A549 (cell line): ENCODE results near the gene RSPH9. TPM values are rescaled to one million over a fixed set of nuclear protein-coding genes. Genes with fewer than 3 reads are reported as not detected.

Source experiments
- ATAC-seq, 2 experiments: fragments of 200-7000 bp in 1 of 2; fragments of >200 bp in 1 of 2; cut with Nextera tagmentation in 1 of 2; cut with Tn5 transposase in 1 of 2; 3 replicates each; pipeline versions ENCODE4 v1.8.0 to v1.9.1; 2018 to 2020; ENCODE audit warnings: mild to moderate bottlenecking in 1 of 2, moderate library complexity in 1 of 2
- CTCF ChIA-PET: fragments of 300-600 bp; sonication (Branson Sonifier 250); formaldehyde crosslinking; extraction: SDS; loops from one replicate; lab custom pipeline; 2021; ENCODE audit warnings: antibody characterized with exemption, inconsistent platforms; lab: Yijun Ruan, JAX
- POLR2A ChIA-PET: fragments of 350-600 bp; formaldehyde crosslinking; extraction: SDS; loops from one replicate; lab custom pipeline; 2021; ENCODE audit warnings: antibody characterized with exemption, inconsistent platforms; lab: Yijun Ruan, JAX
- DNase-seq, 2 experiments: peaks; one replicate each; pipeline versions ENCODE4 v3.0.0 to v3.0.0-alpha.2; 2011 to 2016; ENCODE audit warnings: low read depth in 1 of 2, low spot score in 1 of 2
- FAIRE-seq: peaks from 2 replicates; lab custom pipeline; 2011; peaks lifted over from hg19 to GRCh38; lab: Jason Lieb, UNC
- H3K27ac ChIP-seq, 2 experiments: fragments of >200 bp; sonication (Bioruptor Twin); formaldehyde crosslinking; 3 replicates each; pipeline ENCODE4 v1.5.1; 2016 to 2017
- H3K4me1 ChIP-seq: fragments of >200 bp; sonication (Bioruptor Twin); formaldehyde crosslinking; 3 replicates; pipeline ENCODE4 v1.6.1; 2016
- H3K4me2 ChIP-seq: fragments of >200 bp; sonication (Bioruptor Twin); formaldehyde crosslinking; 3 replicates; pipeline ENCODE4 v1.6.1; 2016
- H3K4me3 ChIP-seq: fragments of >200 bp; sonication (Bioruptor Twin); formaldehyde crosslinking; 3 replicates; pipeline ENCODE4 v1.5.1; 2016
- H3K9me3 ChIP-seq: fragments of >200 bp; sonication (Bioruptor Twin); formaldehyde crosslinking; 3 replicates; pipeline ENCODE4 v1.6.1; 2016
- BHLHE40 ChIP-seq: IDR thresholded peaks from 2 replicates; pipeline ENCODE4 v1.6.1; 2012; ENCODE audit warnings: low read depth, low read length, inconsistent platforms
- CBX2 ChIP-seq: fragments of 200-600 bp; sonication (generic); IDR thresholded peaks from 2 replicates; pipeline ENCODE4 v1.6.1; 2016; ENCODE audit warnings: low read depth, mild to moderate bottlenecking, borderline replicate concordance
- CEBPB ChIP-seq, 2 experiments: fragments of >200 bp in 1 of 2; sonication (Bioruptor Twin) in 1 of 2; formaldehyde crosslinking in 1 of 2; IDR thresholded peaks; 2 replicates each; pipeline ENCODE4 v1.6.1; 2012 to 2016
- CHD2 ChIP-seq: fragments of 150-350 bp; IDR thresholded peaks from 2 replicates; pipeline ENCODE4 v1.6.1; 2014; ENCODE audit warnings: low read length; ENCODE audit not compliant: partially characterized antibody
- CHD4 ChIP-seq: fragments of 200-600 bp; sonication (generic); IDR thresholded peaks from 2 replicates; pipeline ENCODE4 v1.6.1; 2016; ENCODE audit warnings: antibody characterized with exemption, mild to moderate bottlenecking, borderline replicate concordance
- EHF ChIP-seq: fragments of 250-450 bp; sonication (Bioruptor Pico); IDR thresholded peaks from 2 replicates; pipeline ENCODE4 v1.5.0; 2020; ENCODE audit warnings: mild to moderate bottlenecking
- EHMT2 ChIP-seq: fragments of 200-600 bp; sonication (generic); IDR thresholded peaks from 2 replicates; pipeline ENCODE4 v1.6.1; 2016; ENCODE audit warnings: antibody characterized with exemption, low read depth, mild to moderate bottlenecking, moderate library complexity
- EP300 ChIP-seq, 2 experiments: fragments of >200 bp; sonication (Bioruptor Twin); formaldehyde crosslinking; IDR thresholded peaks; 2 replicates in 1 of 2; 3 replicates in 1 of 2; pipeline ENCODE4 v1.6.1; 2016 to 2017
- ESRRA ChIP-seq: fragments of 150-350 bp; IDR thresholded peaks from 2 replicates; pipeline ENCODE4 v1.6.1; 2014; ENCODE audit warnings: mild to moderate bottlenecking, low read length, borderline replicate concordance
- FOSL2 ChIP-seq, 2 experiments: fragments of 450-650 bp in 1 of 2; fragments of >200 bp in 1 of 2; sonication (Bioruptor Twin) in 1 of 2; formaldehyde crosslinking; IDR thresholded peaks; 2 replicates each; pipeline versions ENCODE4 v1.5.0 to v1.6.1; 2016 to 2020; ENCODE audit warnings: mild to moderate bottlenecking in 1 of 2, moderate library complexity in 1 of 2
- HEYL ChIP-seq: fragments of 250-450 bp; sonication (Bioruptor Pico); IDR thresholded peaks from 2 replicates; pipeline ENCODE4 v1.8.0; 2021; ENCODE audit warnings: mild to moderate bottlenecking, moderate library complexity
- HOXA7 ChIP-seq: fragments of 250-450 bp; sonication (Bioruptor Pico); IDR thresholded peaks from 2 replicates; pipeline ENCODE4 v1.5.0; 2020; ENCODE audit warnings: mild to moderate bottlenecking, moderate library complexity
- HOXB13 ChIP-seq: fragments of 250-450 bp; sonication (Bioruptor Pico); IDR thresholded peaks from 2 replicates; pipeline ENCODE4 v1.5.0; 2020; ENCODE audit warnings: low read depth, mild to moderate bottlenecking, moderate library complexity
- HOXB5 ChIP-seq: fragments of 250-450 bp; sonication (Bioruptor Pico); IDR thresholded peaks from 2 replicates; pipeline ENCODE4 v1.5.0; 2020; ENCODE audit warnings: mild to moderate bottlenecking, moderate library complexity
- JUNB ChIP-seq: fragments of >200 bp; sonication (Bioruptor Twin); formaldehyde crosslinking; IDR thresholded peaks from 2 replicates; pipeline ENCODE4 v1.6.1; 2016
- MAX ChIP-seq: IDR thresholded peaks from 2 replicates; pipeline ENCODE4 v1.6.1; 2012
- MAZ ChIP-seq: fragments of 150-350 bp; IDR thresholded peaks from 2 replicates; pipeline ENCODE4 v1.6.1; 2014; ENCODE audit warnings: antibody characterized with exemption, low read depth, low read length, borderline replicate concordance
- MYC ChIP-seq: IDR thresholded peaks from 2 replicates; pipeline ENCODE4 v1.6.1; 2012; ENCODE audit warnings: mild to moderate bottlenecking, inconsistent platforms, low read length, improper control_type of control experiment, borderline replicate concordance
- NPAS2 ChIP-seq: fragments of 250-450 bp; sonication (Bioruptor Pico); IDR thresholded peaks from 2 replicates; pipeline ENCODE4 v1.8.0; 2022; ENCODE audit warnings: mild to moderate bottlenecking, moderate library complexity, borderline replicate concordance
- NR3C1 ChIP-seq: fragments of >200 bp; sonication (Bioruptor Twin); formaldehyde crosslinking; IDR thresholded peaks from 3 replicates; pipeline ENCODE4 v1.6.1; 2017
- PHF8 ChIP-seq: fragments of 200-600 bp; sonication (generic); IDR thresholded peaks from 2 replicates; pipeline ENCODE4 v1.6.1; 2016; ENCODE audit warnings: low read depth, mild to moderate bottlenecking, antibody characterized with exemption, moderate library complexity, borderline replicate concordance
- POLR2A ChIP-seq: IDR thresholded peaks from 2 replicates; pipeline ENCODE4 v1.6.1; 2012; ENCODE audit warnings: mild to moderate bottlenecking, low read length
- RAD21 ChIP-seq, 2 experiments: fragments of >200 bp in 1 of 2; sonication (Bioruptor Twin) in 1 of 2; formaldehyde crosslinking in 1 of 2; IDR thresholded peaks in 1 of 2; conservative IDR thresholded peaks in 1 of 2; 2 replicates in 1 of 2; 3 replicates in 1 of 2; pipeline ENCODE4 v1.6.1; 2012 to 2018; ENCODE audit warnings: inconsistent platforms in 1 of 2
- RCOR1 ChIP-seq: fragments of 150-350 bp; IDR thresholded peaks from 2 replicates; pipeline ENCODE4 v1.6.1; 2014; ENCODE audit warnings: antibody characterized with exemption, low read length, low read depth
- RFX5 ChIP-seq: fragments of 450-650 bp; IDR thresholded peaks from 2 replicates; pipeline ENCODE4 v1.7.1; 2014; ENCODE audit warnings: antibody characterized with exemption, mild to moderate bottlenecking, moderate library complexity
- RNF2 ChIP-seq: fragments of 200-600 bp; sonication (generic); IDR thresholded peaks from 2 replicates; pipeline ENCODE4 v1.6.1; 2016; ENCODE audit warnings: low read depth, mild to moderate bottlenecking, antibody characterized with exemption, moderate library complexity, borderline replicate concordance
- SREBF2 ChIP-seq: fragments of 450-650 bp; IDR thresholded peaks from 2 replicates; pipeline ENCODE4 v1.6.1; 2014; ENCODE audit warnings: mild to moderate bottlenecking, moderate library complexity
- TFCP2L1 ChIP-seq: fragments of 250-450 bp; sonication (Bioruptor Pico); IDR thresholded peaks from 2 replicates; pipeline ENCODE4 v1.5.0; 2021; ENCODE audit warnings: mild to moderate bottlenecking
- TP53 ChIP-seq: fragments of 250-450 bp; sonication (Bioruptor Pico); IDR thresholded peaks from 2 replicates; pipeline ENCODE4 v1.5.0; 2021; ENCODE audit warnings: mild to moderate bottlenecking, moderate library complexity
- ZC3H11A ChIP-seq: fragments of 450-650 bp; IDR thresholded peaks from 2 replicates; pipeline ENCODE4 v1.6.1; 2014; ENCODE audit warnings: antibody characterized with exemption, mild to moderate bottlenecking
- ZNF302 ChIP-seq: fragments of 250-450 bp; sonication (Bioruptor Pico); IDR thresholded peaks from 2 replicates; pipeline ENCODE4 v1.9.0; 2021; ENCODE audit warnings: inconsistent platforms, mild to moderate bottlenecking, moderate library complexity
- WGBS: methylation state at CpG from one replicate; pipeline ENCODE4 v1.1.6; 2017; ENCODE audit errors: missing lambda C conversion rate; 5-methylcytosine and 5-hydroxymethylcytosine counted together
- polyA plus RNA-seq, 4 experiments: library from polyadenylated mRNA; depleted of rRNA in 3 of 4; stranded (reverse); fragments of >200 nt; fragmentation: RNase III in 1 of 4; extraction: RNeasy Plus Mini Kit Qiagen cat#74134 plus additional on column Dnase treatment in 1 of 4; gene quantifications; 2 replicates in 3 of 4; 3 replicates in 1 of 4; pipeline ENCODE4 v1.2.3, GENCODE V29; 2011 to 2017
- TF ChIP-seq, protein P1 (sequence below): IDR thresholded peaks from 2 replicates; pipeline ENCODE4 v1.6.1; 2012; ENCODE audit warnings: low read depth, borderline replicate concordance

The RSPH9 gene
- polyA plus RNA-seq, 2 of the 4 experiments (the other 2 are of a cell fraction) = 0.14 to 0.18 TPM

- no peak for TF ChIP-seq RNF2
- TF ChIP-seq TFCP2L1 = no peak
- TF ChIP-seq, protein P1, sequence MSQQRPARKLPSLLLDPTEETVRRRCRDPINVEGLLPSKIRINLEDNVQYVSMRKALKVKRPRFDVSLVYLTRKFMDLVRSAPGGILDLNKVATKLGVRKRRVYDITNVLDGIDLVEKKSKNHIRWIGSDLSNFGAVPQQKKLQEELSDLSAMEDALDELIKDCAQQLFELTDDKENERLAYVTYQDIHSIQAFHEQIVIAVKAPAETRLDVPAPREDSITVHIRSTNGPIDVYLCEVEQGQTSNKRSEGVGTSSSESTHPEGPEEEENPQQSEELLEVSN = no peak
- TF ChIP-seq CBX2 = no peak
- no peak for TF ChIP-seq MAX
- TF ChIP-seq PHF8 = no peak
Measured at GRCh38 chr6:43676962-43677606, 32.2 kb downstream of the RSPH9 start (continued).

GRCh38 chr6:43677759-43678158, 32.9 kb downstream of the RSPH9 start:
- Histone ChIP-seq H3K4me2 (no peak overlapping the region), H3K4me1 (no peaks in the 10 kb centered on the region), H3K4me3 (no peak overlapping the region), H3K9me3 (no peaks in the 10 kb centered on the region), H3K27ac (no peak overlapping the region)
- FAIRE-seq (no peak), ATAC-seq (no peak), DNase-seq (no peak)
- no peak for TF ChIP-seq ESRRA
- TF ChIP-seq ZNF302 (CRISPR knock-in tag) = no peak
- no peak for TF ChIP-seq RAD21 (conservative IDR thresholded peaks at IDR 0.05 in 1 of 2, IDR thresholded peaks at IDR 0.05 in 1 of 2)
- TF ChIP-seq CHD2 = no peak
- TF ChIP-seq FOSL2 (IDR thresholded peaks at IDR 0.05) = no peak
- no peak for TF ChIP-seq FOSL2 (CRISPR knock-in tag; IDR thresholded peaks at IDR 0.05)
- TF ChIP-seq CEBPB (IDR thresholded peaks at IDR 0.05) = no peak
- TF ChIP-seq MYC = no peak
- TF ChIP-seq EHMT2 = no peak
- no peak for TF ChIP-seq MAZ
- no peak for TF ChIP-seq RCOR1
- TF ChIP-seq HOXB13 (CRISPR knock-in tag) = no peak
- TF ChIP-seq MAX = no peak
- no peak for TF ChIP-seq HOXB5 (CRISPR knock-in tag)
- no peak for TF ChIP-seq NR3C1
- TF ChIP-seq EP300 (IDR thresholded peaks at IDR 0.05) = no peak
- TF ChIP-seq TP53 (CRISPR knock-in tag) = no peak
- TF ChIP-seq RFX5 = no peak
- 86% methylated on average over 6 of the region's 7 CpGs for WGBS
- POLR2A ChIA-PET = interaction anchor here (1.7 kb wide), 1 partner anchor 10 kb away, joined by 4 read pairs; no protein-coding TSS in a partner anchor
- CTCF ChIA-PET = interaction anchor here (0.7 to 3.2 kb wide), 6 partner anchors 11 to 403 kb away, joined by 3 to 18 read pairs (median 3); no protein-coding TSS in a partner anchor

DNA sequence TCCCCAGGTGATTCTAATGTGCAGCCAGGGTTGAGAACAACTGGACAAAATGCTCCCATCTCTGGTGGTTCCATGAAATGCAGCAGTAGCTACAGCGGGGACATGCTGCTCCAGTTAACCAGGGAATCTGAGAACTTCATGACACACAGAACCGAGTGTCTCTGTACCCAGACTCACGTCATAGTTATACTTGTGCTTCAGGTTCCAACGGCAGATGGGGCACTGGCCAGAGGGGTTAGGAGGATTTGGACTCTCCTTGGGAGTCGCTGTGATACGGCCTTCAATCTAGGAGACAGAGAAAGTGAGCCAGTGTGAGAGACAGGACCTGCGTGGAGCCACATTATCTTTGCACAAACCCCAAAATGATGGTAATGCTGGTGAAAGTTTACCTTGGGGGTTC, 33.5 kb downstream of the RSPH9 start:
- H3K27ac ChIP-seq = no peak overlapping the region
- ChIA-PET CTCF (interaction anchor here (0.7 to 3.2 kb wide), 7 partner anchors 11 to 402 kb away, joined by 3 to 18 read pairs (median 3); no protein-coding TSS in a partner anchor), POLR2A (no interaction called here)
- no peak for ATAC-seq
- H3K4me3 ChIP-seq = no peak overlapping the region
- H3K9me3 ChIP-seq = no peaks in the 10 kb centered on the region
- 93% methylated on average over 7 of the region's 7 CpGs for WGBS
- H3K4me1 ChIP-seq = no peaks in the 10 kb centered on the region
- no peak for DNase-seq
- H3K4me2 ChIP-seq = no peak overlapping the region
- TF ChIP-seq ZC3H11A (no peak), JUNB (no peak), HOXA7 (no peak), NPAS2 (CRISPR knock-in tag) (no peak), HEYL (no peak), SREBF2 (no peak), MAX (no peak), EHMT2 (no peak), CBX2 (no peak), BHLHE40 (no peak), RNF2 (no peak), EHF (CRISPR knock-in tag) (no peak), CHD4 (no peak), FOSL2 (IDR thresholded peaks at IDR 0.05) (no peak), FOSL2 (CRISPR knock-in tag; IDR thresholded peaks at IDR 0.05) (no peak), PHF8 (no peak), POLR2A (no peak), MAZ (no peak)
- FAIRE-seq = no peak
